HepG2 (cell line): ENCODE results near the gene PMVK. TPM values are rescaled to one million over a fixed set of nuclear protein-coding genes. Genes with fewer than 3 reads are reported as not detected.
A peak's percentile ranks its signal among the peaks of the same experiment; 100 is the strongest.

Source experiments
- ARNTL ChIP-seq: sonication (generic); formaldehyde crosslinking; IDR thresholded peaks from 2 replicates; pipeline ENCODE4 v1.4.0; 2020; ENCODE audit warnings: mild to moderate bottlenecking, missing genetic modification reagents
- BRF2 ChIP-seq: sonication (generic); formaldehyde crosslinking; IDR thresholded peaks from 2 replicates; pipeline ENCODE4 v1.8.1; 2022; ENCODE audit warnings: mild to moderate bottlenecking, missing genetic modification reagents
- DNMT1 ChIP-seq: sonication (generic); formaldehyde crosslinking; IDR thresholded peaks from 2 replicates; pipeline ENCODE4 v1.5.1; 2020; ENCODE audit warnings: mild to moderate bottlenecking, missing genetic modification reagents
- HOXD1 ChIP-seq: sonication (generic); formaldehyde crosslinking; IDR thresholded peaks from 2 replicates; pipeline ENCODE4 v1.5.0; 2020; ENCODE audit warnings: missing genetic modification reagents
- REPIN1 ChIP-seq: sonication (generic); formaldehyde crosslinking; IDR thresholded peaks from 2 replicates; pipeline ENCODE4 v1.8.0; 2022; ENCODE audit warnings: missing genetic modification reagents, low read depth, mild to moderate bottlenecking, borderline replicate concordance
- SMARCC2 ChIP-seq: fragments of 450-650 bp; IDR thresholded peaks from 2 replicates; pipeline ENCODE4 v1.6.1; 2017; ENCODE audit warnings: antibody characterized with exemption, mild to moderate bottlenecking
- SRSF4 ChIP-seq: fragments of 200-400 bp; formaldehyde crosslinking; IDR thresholded peaks from one replicate; pipeline ENCODE4 v1.6.1; 2018; ENCODE audit warnings: mild to moderate bottlenecking, low read depth, low read length, moderate library complexity; ENCODE audit not compliant: poor library complexity, severe bottlenecking
- TEF ChIP-seq: sonication (generic); formaldehyde crosslinking; IDR thresholded peaks from 2 replicates; pipeline ENCODE4 v1.5.0; 2020; ENCODE audit warnings: missing genetic modification reagents
- TFAP4 ChIP-seq: sonication (generic); IDR thresholded peaks from 2 replicates; pipeline ENCODE4 v1.6.1; 2016; ENCODE audit warnings: low read depth, borderline replicate concordance
- THAP11 ChIP-seq: IDR thresholded peaks from 2 replicates; pipeline ENCODE4 v1.6.1; 2016; ENCODE audit warnings: missing biosample characterization, missing genetic modification reagents
- ZBTB34 ChIP-seq: sonication (generic); formaldehyde crosslinking; IDR thresholded peaks from 2 replicates; pipeline ENCODE4 v1.8.0; 2022; ENCODE audit warnings: mild to moderate bottlenecking, missing genetic modification reagents
- ZNF142 ChIP-seq: sonication (generic); formaldehyde crosslinking; IDR thresholded peaks from 2 replicates; pipeline ENCODE4 v1.4.0; 2020; ENCODE audit warnings: missing genetic modification reagents
- ZNF558 ChIP-seq: sonication (generic); formaldehyde crosslinking; IDR thresholded peaks from 2 replicates; pipeline ENCODE4 v1.9.0; 2022; ENCODE audit warnings: mild to moderate bottlenecking, missing genetic modification reagents, borderline replicate concordance
- ZNF574 ChIP-seq: sonication (generic); formaldehyde crosslinking; IDR thresholded peaks from 2 replicates; pipeline ENCODE4 v1.4.0; 2020; ENCODE audit warnings: missing genetic modification reagents
- polyA plus RNA-seq, 8 experiments: library from polyadenylated mRNA; depleted of rRNA in 3 of 8; stranded (reverse) in 7 of 8; unstranded in 1 of 8; fragments of >200 nt; fragmentation: Illumina TruSeq in 4 of 8; extraction: Trizol in 4 of 8; gene quantifications; 2 replicates each; pipeline versions ENCODE4 v1.2.1 to v1.2.3, GENCODE V29; 2011 to 2016; ENCODE audit warnings: low read depth in 4 of 8, missing spikeins in 1 of 8, mixed read lengths in 1 of 8; ENCODE audit not compliant: insufficient read depth in 1 of 8
- total RNA-seq, 5 experiments: library from RNA; depleted of rRNA; stranded (reverse); fragments of >200 nt; fragmentation: Illumina TruSeq; extraction: Trizol; gene quantifications; 2 replicates each; pipeline ENCODE4 v1.2.3, GENCODE V29; 2016; ENCODE audit warnings: low read depth in 1 of 5

The PMVK gene
- total and polyA plus RNA-seq, 2 of the 13 experiments (the other 11 are each of a cell fraction or from before 2014, with no cell fraction given) = 3.9 to 12.6 TPM

GRCh38 chr1:154961207-154962155, 25.0 kb upstream of the PMVK start, which contains the start of gene PYGO2 (continued):
- TF ChIP-seq ZNF574 (CRISPR knock-in tag) = peak; percentile 89
- TF ChIP-seq HOXD1 (CRISPR knock-in tag) = peak; percentile 88
- peak; percentile 71; the same call in 1 of the 2 replicates for TF ChIP-seq DNMT1 (CRISPR knock-in tag)
- peak; percentile 83; the same call in 1 of the 2 replicates for TF ChIP-seq REPIN1 (CRISPR knock-in tag)
- peak; percentile 85; the same call in 1 of the 2 replicates for TF ChIP-seq BRF2 (CRISPR knock-in tag)
- peak; percentile 44; the same call in 1 of the 2 replicates for TF ChIP-seq ZNF558
- peak; percentile 84 for TF ChIP-seq THAP11 (CRISPR knock-in tag)
- 0 out of 2 replicates have a peak, but pooled peaks have one; percentile 31 for TF ChIP-seq TFAP4
- TF ChIP-seq SRSF4 = peak; percentile 65
- TF ChIP-seq ARNTL (CRISPR knock-in tag) = peak; percentile 75; the same call in 1 of the 2 replicates
- peak; percentile 72; the same call in 1 of the 2 replicates for TF ChIP-seq TEF
- TF ChIP-seq SMARCC2 = no peak
- TF ChIP-seq ZBTB34 = peak; percentile 57; the same call in 1 of the 2 replicates
- TF ChIP-seq ZNF142 (CRISPR knock-in tag) = no peak
